Kidney (tissue), 14 donors: Measurements from ENCODE around the gene BCAS3. TPM values are rescaled to one million over a fixed set of nuclear protein-coding genes. Genes with fewer than 3 reads are reported as not detected.

ENCODE experiments used
- DNase-seq, 5 donors: peaks; one replicate each; pipeline ENCODE4 v3.0.0-alpha.2; 2013 to 2020
- FAIRE-seq: peaks from 2 replicates; lab custom pipeline; 2012; peaks lifted over from hg19 to GRCh38; lab: Jason Lieb, UNC
- H3K27ac ChIP-seq, 2 donors: one replicate each; pipeline ENCODE4 v1.7.0; 2013; ENCODE audit warnings: low read depth in 2 of 2, low read length in 2 of 2, inconsistent platforms in 1 of 2
- H3K27me3 ChIP-seq: one replicate; pipeline ENCODE4 v1.7.1; 2013; ENCODE audit warnings: low read length, inconsistent platforms; ENCODE audit not compliant: control insufficient read depth, insufficient read depth
- H3K36me3 ChIP-seq, 3 donors: one replicate each; pipeline versions ENCODE4 v1.7.0 to v1.7.1; 2013; ENCODE audit warnings: low read length in 3 of 3, control low read depth in 1 of 3, inconsistent platforms in 1 of 3; ENCODE audit not compliant: insufficient read depth in 3 of 3, control insufficient read depth in 2 of 3
- H3K4me1 ChIP-seq, 3 donors: one replicate each; pipeline versions ENCODE4 v1.7.0 to v1.7.1; 2013; ENCODE audit warnings: low read length in 3 of 3, inconsistent platforms in 1 of 3, low read depth in 1 of 3; ENCODE audit not compliant: control insufficient read depth in 2 of 3, insufficient read depth in 2 of 3
- H3K4me3 ChIP-seq, 3 donors: one replicate each; pipeline versions ENCODE4 v1.7.0 to v1.8.1; 2013; ENCODE audit warnings: low read length in 3 of 3, control low read depth in 1 of 3, inconsistent platforms in 1 of 3
- H3K9ac ChIP-seq, 3 donors: one replicate each; pipeline versions ENCODE4 v1.7.0 to v1.7.1; 2013; ENCODE audit warnings: low read length in 3 of 3, control low read depth in 1 of 3, inconsistent platforms in 1 of 3
- H3K9me3 ChIP-seq, 3 donors: one replicate each; pipeline versions ENCODE4 v1.7.0 to v1.7.1; 2013; ENCODE audit warnings: low read length in 3 of 3, control low read depth in 1 of 3, inconsistent platforms in 1 of 3; ENCODE audit not compliant: control insufficient read depth in 2 of 3, insufficient read depth in 1 of 3
- intact Hi-C: fragments of 100-400 bp; cut with DNase I; formaldehyde crosslinking; loops from one replicate; pipeline ENCODE4 v1.11.1; 2022
- polyA plus RNA-seq: library from polyadenylated mRNA; stranded (reverse); fragments of 350-450 nt; fragmentation: Illumina TruSeq; extraction: RNeasy Lipid Tissue Mini Kit (QIAGEN cat#74804); gene quantifications from one replicate; pipeline ENCODE4 v1.2.3, GENCODE V29; 2014; ENCODE audit warnings: low read depth, low replicate concordance; ENCODE audit not compliant: insufficient read depth
- total RNA-seq: library from RNA; stranded (reverse); fragmentation: NEBNext Ultra II Directional; extraction: Animal tissue kit (Norgen Biotek cat#: 25700); gene quantifications from one replicate; pipeline ENCODE4 v1.2.1, GENCODE V29; 2021
- TF ChIP-seq, protein P1 (sequence below): IDR thresholded peaks from 3 replicates; pipeline ENCODE4 v1.5.1; 2012; ENCODE audit warnings: mild to moderate bottlenecking, moderate library complexity, borderline replicate concordance; ENCODE audit not compliant: insufficient read depth; ENCODE audit errors: extremely low read depth
- donor health status: control.
- donor health status: control.
- donor health status: control.
- donor health status: control.
- donor health status: control.
- donor health status: DM: yes; HTN: yes; CAD: no.
- donor health status: Normal renal cell carcinoma (clear cell type).

Gene BCAS3
- total and polyA plus RNA-seq, 2 donors from 2014 or later = 18.3 to 44.1 TPM

DNA sequence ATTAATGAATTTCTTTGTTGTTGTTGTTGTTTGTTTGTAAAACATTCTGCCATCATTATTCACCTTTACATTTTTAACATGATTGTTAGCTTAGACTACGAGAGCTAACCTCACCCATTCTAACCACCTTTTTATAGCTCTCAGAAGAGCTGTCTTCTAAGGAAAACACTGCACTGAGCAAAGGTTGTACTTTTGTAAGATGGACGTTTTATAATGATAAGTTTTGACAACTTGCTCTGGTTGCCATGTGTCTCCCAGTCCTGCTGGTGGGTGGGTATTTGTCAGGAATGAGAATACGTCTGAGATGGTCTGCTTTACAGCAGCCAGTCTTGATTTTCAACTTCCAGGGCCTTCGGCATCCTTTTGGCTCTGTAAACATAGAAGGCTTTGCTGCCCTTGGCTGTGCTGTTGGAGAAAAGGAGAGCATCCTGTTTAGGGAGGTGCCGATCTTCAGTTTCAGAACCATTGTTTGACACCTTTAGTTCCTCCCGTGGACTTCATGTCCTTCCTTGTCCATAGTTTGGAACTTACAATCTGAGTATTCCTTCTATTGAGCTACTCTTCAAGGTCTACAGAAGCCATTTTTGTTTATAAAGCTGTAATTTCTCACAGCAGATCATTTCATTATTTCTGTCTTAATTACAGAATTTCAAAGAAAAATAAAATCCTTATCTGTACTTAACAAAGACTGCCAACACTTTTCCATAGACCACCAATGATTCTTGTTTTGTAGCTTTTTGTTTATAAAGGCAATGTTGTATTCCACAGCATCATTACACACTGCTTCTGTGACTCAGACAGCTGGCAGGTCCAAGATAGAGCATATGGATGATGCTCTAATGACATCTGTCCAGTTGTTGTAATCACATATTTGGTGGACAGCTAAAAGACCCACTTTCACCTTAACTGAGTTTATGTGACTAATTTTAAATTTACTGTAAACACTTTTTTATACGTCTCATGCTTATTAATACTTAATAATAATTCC, 451.9 kb downstream of the BCAS3 start:
- H3K9me3 ChIP-seq = no peaks in the 10 kb centered on the region
- H3K9ac ChIP-seq = no peak overlapping the region
- H3K36me3 ChIP-seq = no peaks in the 10 kb centered on the region
- DNase-seq (no peak), FAIRE-seq (no peak)
- TF ChIP-seq, protein P1, sequence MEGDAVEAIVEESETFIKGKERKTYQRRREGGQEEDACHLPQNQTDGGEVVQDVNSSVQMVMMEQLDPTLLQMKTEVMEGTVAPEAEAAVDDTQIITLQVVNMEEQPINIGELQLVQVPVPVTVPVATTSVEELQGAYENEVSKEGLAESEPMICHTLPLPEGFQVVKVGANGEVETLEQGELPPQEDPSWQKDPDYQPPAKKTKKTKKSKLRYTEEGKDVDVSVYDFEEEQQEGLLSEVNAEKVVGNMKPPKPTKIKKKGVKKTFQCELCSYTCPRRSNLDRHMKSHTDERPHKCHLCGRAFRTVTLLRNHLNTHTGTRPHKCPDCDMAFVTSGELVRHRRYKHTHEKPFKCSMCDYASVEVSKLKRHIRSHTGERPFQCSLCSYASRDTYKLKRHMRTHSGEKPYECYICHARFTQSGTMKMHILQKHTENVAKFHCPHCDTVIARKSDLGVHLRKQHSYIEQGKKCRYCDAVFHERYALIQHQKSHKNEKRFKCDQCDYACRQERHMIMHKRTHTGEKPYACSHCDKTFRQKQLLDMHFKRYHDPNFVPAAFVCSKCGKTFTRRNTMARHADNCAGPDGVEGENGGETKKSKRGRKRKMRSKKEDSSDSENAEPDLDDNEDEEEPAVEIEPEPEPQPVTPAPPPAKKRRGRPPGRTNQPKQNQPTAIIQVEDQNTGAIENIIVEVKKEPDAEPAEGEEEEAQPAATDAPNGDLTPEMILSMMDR = no peak
- H3K27me3 ChIP-seq = no peaks in the 10 kb centered on the region
- intact Hi-C loops = no loop called here
- no peak overlapping the region for H3K27ac ChIP-seq
- no peak overlapping the region for H3K4me3 ChIP-seq
- peaks cover 0 to 12% (median 0%) of the 10 kb centered on the region in 3 donors for H3K4me1 ChIP-seq

DNA sequence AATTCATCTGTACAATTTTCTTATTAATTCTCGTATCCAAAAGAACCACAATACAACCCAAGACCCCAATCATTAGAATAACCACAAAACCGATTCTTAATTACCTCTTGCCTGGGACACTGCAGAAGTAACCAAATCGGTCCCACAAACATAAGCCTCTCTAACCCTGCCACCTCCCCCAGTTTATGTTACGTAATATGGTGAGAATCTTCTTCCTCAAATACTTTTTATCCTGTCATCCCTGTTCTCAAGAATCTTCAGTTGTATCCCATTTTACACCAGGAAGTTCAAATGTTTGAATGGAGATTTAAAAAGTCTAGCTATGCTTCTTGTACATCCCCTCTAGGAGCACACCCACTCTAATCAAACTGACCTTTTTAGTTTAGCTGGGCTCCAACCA, 452.7 kb downstream of the BCAS3 start:
- Histone ChIP-seq H3K27me3 (no peaks in the 10 kb centered on the region), H3K4me3 (no peak overlapping the region), H3K36me3 (no peaks in the 10 kb centered on the region), H3K4me1 (peaks cover 0 to 12% (median 0%) of the 10 kb centered on the region in 3 donors), H3K9ac (no peak overlapping the region), H3K9me3 (no peaks in the 10 kb centered on the region), H3K27ac (no peak overlapping the region)
- TF ChIP-seq, protein P1 = no peak
- intact Hi-C loops = no loop called here
- FAIRE-seq = no peak
- DNase-seq = no peak

DNA sequence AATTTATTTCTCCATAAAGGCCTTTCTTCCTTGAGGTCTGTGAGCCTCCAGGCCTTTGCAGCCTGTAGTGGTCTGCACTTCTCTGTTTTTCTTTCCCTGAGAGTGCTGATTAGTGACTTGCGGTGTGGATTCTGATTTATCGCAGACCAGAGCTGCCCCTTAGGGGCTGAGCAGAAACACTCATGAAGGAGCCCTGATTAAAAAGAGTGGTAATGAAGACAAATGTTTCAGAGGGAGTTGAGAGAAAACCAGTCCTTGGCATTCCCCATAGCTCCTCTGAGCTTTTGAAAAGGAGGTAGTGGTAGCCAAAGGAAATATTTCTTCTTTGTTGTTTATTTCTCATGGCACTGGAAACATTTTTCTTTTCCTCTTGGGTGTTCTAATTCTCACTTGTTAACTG, 453.9 kb downstream of the BCAS3 start:
- Histone ChIP-seq H3K36me3 (no peaks in the 10 kb centered on the region), H3K9ac (no peak overlapping the region), H3K27me3 (no peaks in the 10 kb centered on the region), H3K4me1 (peaks cover 0 to 5% (median 0%) of the 10 kb centered on the region in 3 donors), H3K9me3 (no peaks in the 10 kb centered on the region), H3K27ac (peak overlapping the region in 1 of 2 donors; percentile 26), H3K4me3 (no peak overlapping the region)
- TF ChIP-seq, protein P1 = no peak
- peak in 3 of 5 donors; percentile 48 to 80 (median 79) for DNase-seq
- FAIRE-seq = no peak
- intact Hi-C loops = no loop called here
